Forelimb muscle (tissue), 1 donor: Measurements from ENCODE around the gene ARHGAP5. TPM values are rescaled to one million over a fixed set of nuclear protein-coding genes. Genes with fewer than 3 reads are reported as not detected.

ENCODE experiments used
- DNase-seq: peaks from one replicate; pipeline ENCODE4 v3.0.0-alpha.2; 2013; ENCODE audit warnings: low read depth
- polyA plus RNA-seq: library from polyadenylated mRNA; unstranded; fragments of 120-200 nt; gene quantifications from one replicate; pipeline ENCODE4 v1.2.1, GENCODE V29; 2013; ENCODE audit not compliant: insufficient read length

The ARHGAP5 gene, protein sequence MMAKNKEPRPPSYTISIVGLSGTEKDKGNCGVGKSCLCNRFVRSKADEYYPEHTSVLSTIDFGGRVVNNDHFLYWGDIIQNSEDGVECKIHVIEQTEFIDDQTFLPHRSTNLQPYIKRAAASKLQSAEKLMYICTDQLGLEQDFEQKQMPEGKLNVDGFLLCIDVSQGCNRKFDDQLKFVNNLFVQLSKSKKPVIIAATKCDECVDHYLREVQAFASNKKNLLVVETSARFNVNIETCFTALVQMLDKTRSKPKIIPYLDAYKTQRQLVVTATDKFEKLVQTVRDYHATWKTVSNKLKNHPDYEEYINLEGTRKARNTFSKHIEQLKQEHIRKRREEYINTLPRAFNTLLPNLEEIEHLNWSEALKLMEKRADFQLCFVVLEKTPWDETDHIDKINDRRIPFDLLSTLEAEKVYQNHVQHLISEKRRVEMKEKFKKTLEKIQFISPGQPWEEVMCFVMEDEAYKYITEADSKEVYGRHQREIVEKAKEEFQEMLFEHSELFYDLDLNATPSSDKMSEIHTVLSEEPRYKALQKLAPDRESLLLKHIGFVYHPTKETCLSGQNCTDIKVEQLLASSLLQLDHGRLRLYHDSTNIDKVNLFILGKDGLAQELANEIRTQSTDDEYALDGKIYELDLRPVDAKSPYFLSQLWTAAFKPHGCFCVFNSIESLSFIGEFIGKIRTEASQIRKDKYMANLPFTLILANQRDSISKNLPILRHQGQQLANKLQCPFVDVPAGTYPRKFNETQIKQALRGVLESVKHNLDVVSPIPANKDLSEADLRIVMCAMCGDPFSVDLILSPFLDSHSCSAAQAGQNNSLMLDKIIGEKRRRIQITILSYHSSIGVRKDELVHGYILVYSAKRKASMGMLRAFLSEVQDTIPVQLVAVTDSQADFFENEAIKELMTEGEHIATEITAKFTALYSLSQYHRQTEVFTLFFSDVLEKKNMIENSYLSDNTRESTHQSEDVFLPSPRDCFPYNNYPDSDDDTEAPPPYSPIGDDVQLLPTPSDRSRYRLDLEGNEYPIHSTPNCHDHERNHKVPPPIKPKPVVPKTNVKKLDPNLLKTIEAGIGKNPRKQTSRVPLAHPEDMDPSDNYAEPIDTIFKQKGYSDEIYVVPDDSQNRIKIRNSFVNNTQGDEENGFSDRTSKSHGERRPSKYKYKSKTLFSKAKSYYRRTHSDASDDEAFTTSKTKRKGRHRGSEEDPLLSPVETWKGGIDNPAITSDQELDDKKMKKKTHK (N-terminal part only)
- polyA plus RNA-seq: 38.6 TPM

DNA sequence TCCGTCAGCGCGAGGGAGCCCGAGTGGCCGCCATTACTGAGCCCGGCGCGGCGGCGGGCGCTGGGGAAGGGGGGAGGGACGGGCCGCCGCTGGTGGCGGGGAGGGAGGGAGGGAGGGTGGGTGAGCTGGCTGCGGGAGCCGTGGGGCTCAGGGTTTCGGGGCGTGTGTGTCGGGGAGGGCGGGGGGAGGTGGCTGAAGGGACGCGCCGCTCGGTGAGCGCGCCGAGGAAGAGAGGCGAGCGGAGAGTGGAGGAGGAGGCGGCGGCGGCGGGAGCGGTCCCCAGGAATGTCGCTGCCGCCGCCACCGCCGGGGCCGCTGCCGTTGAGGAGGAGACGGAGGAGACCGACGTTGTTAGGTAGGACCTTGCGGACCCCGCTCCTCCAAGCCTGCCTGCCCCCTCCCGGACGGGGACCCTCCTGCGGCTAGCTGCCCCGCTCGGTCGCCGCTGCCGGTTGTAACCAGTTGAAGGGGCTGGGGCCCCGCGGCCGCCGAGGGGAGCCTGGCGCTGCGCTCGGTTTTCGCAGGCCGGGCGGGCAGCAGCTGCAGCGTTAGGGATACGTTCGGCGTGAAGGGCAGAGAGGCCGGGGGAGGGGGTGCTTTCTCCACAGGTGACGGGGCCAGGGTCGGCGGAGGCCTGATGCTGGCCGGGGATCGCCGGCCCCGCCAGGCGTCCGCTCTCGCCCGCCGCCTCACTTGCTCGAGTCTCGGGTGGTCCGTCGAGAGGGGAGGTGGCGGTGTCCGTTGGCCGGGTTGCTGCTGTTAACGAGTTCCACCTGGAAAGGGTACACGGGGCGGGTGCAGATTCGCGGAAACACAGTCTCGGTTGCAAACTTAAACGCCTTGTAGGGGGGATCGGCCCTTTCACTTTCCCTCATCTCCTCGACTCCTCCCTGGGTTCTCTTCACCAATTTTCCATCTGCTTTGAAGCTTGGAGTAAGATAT is at the start of gene ARHGAP5:
ARHGAP5 (plus strand) TSS at position 224 of the 942 bp plus-strand sequence. CDS start 13,366 bp downstream, outside the sequence.
- no peak for DNase-seq

DNA sequence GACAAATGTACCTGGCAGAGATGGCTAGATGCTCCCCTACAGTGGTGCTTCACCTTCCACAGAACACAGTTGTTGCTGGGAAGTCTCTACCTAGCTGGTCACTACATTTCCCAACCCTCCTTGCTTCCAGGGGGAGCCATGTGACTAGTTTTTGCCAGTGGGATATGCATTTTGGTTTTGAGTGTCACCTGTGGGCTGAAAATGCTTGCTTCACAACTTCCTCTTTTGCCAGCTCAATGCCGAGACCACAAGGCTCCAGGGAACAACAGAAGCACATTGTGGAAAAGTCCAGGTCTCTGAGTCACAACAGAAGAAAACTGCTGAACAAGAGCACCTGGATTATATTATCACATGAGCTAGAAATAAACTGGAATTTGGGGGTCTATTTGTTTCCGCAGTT is 48.5 kb upstream of the ARHGAP5 start:
- DNase-seq: no peak

DNA sequence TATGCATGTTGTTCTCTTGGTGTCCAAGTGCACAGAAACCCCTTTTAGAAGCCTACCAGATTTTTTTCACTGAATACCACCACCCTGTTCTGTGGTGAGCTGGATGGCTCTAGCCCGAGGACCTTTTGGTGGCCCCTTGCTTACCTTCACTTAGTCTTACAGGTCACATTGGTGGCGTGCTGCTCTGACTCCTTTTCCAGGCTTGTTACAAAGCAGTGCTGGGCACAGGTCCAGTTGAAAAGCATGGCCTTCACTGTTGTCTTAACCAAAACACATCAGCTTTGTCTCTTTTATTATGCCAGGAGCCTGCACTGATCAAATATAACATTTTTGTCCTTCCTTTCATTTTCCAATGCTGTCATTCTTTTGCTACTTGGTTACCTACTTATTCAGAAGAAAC is 43.6 kb upstream of the ARHGAP5 start:
- DNase-seq: no peak

DNA sequence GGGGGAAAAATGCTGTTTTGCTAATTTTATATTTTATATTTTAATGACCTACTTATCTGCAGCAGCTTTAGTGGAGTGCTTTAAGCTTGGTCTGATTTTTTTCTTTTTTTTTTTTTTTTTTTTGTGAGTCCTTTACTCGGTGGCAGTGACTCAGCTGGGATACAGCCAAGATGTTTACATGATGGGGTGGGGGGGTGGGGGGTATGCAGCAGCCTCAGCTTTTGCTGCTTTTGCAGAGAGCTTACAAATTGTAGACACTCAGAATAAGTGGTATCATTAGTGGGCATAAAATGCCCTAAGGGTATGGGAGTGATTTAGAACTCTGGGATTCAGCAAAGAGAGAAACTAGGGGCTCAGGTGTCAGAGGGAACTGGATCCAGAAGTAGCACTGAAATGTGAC is 38.2 kb upstream of the ARHGAP5 start:
- no peak for DNase-seq

DNA sequence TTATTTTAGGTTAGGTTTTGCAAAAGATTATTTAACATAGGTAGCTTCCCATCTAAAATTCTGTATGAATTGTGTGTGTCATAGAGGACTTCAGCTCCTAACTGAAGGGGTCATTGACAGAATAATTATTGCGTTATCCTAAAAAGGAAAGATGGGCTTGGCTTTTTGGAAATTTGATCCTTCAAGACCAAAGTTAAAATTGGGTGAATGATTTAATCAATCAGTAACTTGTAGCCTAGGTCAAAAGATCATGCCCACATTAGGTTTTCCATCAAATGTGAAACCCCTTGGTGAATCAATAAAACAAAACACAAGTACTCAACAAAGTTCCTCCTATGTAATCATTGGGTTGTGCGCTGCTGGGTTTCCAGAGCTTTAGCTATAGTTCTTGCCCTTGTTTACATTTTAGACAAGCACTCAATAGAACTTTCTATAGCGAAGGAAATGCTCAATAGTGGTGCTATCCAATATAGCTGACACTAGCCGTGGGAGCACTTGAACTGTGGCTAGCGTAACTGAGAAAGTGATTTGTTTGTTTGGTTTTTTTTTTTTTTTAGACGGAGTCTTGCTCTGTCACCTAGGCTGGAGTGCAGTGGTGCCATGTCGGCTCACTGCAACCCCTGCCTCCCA is 37.6 kb upstream of the ARHGAP5 start:
- DNase-seq: no peak

DNA sequence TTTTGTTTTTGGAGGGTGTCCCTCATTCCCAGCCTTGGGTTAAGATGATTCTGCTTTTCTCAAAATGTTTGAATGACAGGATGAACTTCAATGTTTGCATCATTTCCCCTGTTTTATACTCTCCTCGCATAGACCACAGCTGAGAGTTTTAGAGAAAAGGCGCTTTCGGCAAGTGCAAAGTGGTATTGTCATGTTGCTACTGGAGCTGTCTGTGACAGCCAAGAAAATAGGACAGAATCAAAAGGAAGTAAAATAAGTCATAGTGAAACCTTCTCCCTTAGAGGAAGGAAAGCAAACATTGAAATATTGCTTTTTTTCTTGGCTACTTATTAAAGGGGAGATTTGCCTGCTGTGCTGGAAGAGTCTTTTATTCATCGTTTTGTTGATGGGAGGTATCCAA is 33.5 kb upstream of the ARHGAP5 start:
- peak; percentile 5 for DNase-seq

DNA sequence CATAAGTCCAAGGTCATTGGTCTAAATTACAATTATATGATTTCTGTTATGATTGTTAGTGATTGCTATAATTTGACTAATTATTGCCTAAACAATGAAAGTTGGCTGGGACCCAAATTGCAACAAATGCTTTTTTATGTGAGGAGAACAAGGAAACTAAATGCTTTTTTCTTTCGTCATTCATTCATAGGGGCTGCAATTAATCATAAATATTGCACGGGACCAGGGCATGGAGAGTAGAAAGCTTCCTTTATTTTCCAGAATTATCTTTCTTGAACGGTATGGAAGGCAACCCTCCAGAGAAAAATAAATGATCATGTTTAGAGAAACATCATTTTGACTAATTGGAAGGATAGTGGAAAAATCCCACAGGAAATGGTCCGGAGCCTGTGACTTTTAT is 32.6 kb upstream of the ARHGAP5 start:
- DNase-seq: no peak

DNA sequence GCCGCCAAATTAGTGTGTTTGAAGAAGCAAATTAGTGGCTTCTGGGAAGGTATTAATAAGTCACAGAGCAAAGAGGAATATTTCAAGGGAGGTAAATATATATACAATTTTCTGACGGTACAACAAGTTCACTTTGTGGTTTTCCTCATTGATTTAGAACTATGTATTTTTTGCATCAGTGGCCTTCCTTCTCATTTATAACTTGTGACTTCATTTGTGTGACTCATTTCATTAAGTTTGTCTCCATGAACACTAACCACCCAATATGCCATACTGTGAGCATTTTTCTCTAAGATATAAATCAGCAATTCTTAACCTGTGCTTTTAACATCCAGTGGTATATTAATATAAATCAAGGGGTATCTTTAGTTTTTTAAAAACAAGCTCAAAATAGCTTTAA is 29.3 kb upstream of the ARHGAP5 start:
- DNase-seq: no peak

DNA sequence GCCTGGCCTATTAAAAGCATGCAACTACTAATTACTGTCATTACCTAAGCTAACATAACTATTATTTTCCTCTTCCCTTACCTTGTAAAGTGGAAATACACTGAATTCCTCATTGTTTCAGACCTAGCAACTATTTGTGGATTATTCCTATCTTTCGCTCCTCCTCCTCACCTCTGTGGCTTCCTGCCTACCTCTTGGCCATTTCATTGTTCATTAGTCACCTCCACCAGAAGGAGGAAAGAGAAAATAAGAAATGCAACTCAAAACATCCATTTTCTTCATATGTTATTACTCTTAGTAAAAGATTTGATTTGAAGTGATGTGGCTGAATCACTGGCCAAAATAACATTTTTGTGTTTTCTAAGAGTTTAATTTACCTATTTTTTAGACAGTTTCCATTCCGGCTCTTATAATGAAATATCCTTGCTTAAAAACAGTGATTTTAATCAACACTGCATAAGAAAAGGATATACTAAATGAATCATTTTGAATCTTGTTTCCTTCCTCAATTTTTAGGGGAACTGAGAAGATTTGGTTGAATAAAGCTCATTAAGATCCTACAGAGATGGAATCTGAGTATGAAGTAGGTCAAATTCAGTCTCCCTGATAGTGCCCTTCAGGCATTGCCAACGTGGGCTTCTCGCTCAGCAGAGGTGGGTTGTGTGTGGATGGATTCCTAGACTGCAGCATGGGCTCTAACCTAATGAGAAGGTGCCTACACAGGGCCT is 27.6 kb upstream of the ARHGAP5 start:
- no peak for DNase-seq

DNA sequence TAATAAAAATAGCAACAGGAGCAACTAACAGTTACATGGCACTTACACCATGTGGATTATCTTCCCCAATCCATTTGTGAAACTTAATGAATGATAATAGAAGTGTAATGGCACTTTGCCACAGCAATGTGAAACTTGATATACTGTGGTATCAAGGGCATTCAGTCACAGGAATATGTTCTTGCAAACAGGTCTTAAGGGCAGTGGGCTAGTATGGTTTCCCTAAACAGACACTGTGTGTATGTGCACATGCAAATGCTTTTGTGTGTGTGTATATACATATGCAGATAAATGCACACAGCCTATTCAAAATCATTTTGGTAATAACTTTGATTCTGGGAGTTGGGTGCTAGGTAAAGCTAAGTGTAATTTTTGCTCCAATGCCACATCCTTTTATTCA is 26.2 kb upstream of the ARHGAP5 start:
- no peak for DNase-seq

DNA sequence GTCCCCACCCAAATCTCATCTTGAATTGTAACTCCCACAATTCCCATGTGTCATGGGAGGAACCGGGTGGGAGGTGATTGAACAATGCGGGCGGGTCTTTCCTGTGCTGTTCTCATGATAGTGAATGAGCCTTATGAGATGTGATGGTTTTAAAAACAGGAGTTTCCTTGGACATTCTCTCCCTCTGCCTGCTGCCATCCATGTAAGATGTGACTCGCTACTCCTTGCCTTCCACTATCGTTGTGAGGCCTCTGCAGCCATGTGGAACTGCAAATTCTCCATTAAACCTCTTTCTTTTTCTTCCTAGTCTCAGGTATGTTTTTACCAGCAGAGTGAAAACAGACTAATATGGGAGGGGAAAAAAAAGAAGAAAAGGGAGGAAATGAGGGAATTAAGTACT is 22.6 kb upstream of the ARHGAP5 start:
- DNase-seq: no peak

DNA sequence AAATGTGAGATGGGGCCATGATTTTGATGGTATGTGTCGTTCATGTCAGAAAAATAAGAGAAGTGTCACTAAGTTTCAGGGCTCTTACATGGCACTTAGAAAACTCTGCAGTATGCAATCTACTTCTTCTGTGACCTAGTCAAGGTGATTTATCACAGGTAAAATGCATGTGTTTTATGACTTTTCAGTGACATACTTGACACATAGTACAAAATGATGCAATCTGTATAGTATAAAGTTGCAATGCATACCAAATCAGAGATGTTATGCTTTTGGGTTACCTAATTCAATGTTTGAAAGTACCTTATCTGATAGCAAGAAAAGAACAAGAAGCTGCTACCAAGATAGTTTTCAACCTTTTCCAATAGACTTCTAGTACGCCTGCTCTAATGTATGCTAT is 21.9 kb upstream of the ARHGAP5 start:
- DNase-seq: no peak

DNA sequence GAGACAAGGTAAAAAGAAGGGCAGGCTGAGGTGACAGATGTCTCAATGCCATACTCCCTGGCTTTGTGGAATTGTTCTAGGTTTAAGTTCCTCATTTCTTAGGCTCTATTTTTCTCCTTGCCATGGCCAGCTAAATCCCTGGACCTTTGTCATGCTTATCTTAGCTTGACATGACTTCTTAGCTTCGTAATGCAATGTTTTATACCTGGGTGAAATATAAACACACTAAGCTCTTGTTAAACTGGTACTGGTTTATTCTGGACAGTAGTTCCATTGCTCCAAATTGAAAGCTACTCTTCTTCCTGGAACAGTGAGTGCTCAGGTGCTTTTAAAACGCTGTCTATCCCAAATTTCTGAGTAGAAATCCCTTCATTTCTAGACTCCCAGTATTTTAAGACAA is 17.4 kb upstream of the ARHGAP5 start:
- no peak for DNase-seq

DNA sequence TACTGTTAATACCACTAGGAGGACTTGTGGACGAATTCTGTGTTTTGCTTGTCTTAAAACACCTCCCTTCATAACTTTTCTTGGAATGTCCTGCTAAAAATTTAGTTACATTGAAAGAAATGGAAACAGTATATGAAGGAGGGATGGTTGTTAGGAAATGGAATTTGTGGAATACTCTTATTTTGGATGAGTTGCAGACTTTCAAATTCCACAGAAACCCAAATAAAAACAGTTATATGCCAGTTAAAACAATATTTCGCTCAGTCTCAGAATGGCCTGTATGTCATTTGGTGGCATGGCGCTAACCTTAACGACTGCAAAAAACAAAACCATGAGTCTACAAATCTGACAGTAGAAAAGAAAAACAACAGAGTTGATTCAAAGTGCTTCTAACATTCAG is 12.2 kb upstream of the ARHGAP5 start:
- DNase-seq: no peak

DNA sequence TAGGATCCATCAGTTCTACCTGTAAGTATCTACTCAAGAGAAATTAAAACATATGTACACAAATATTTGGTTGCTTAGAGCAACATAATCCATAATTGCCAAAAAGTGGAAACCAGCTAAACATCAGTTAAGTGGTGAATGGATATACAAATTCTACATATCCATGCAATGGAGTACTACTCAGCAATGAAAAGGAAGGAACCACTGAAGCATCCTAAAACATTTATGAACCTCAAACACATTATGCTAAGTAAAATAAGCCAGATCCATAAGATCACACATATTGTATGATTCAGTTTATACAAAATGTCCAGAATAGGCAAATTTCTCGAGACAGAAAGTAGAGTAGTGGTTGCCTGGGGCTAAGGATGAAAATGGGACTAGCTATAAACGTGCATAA is 8.4 kb upstream of the ARHGAP5 start:
- no peak for DNase-seq

DNA sequence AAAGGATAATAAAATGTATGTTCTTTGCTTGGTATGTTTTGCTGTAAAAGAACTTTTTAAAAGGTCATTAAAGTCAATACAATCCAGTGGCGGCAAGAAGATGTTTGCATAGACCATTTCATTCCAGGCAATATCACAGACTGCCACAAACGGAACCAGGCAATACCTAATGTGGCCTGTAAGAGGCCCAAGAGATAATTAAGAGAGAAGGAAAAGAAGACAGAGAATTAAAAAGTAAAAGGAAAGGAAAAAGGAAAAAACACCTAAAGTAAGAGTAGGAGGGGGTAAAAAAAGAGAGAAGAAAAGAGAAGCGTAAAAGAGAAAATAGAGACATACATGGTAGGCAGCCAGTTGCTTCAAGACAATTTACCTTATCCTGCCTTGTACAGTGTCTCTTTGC is 6.8 kb upstream of the ARHGAP5 start:
- DNase-seq: no peak

DNA sequence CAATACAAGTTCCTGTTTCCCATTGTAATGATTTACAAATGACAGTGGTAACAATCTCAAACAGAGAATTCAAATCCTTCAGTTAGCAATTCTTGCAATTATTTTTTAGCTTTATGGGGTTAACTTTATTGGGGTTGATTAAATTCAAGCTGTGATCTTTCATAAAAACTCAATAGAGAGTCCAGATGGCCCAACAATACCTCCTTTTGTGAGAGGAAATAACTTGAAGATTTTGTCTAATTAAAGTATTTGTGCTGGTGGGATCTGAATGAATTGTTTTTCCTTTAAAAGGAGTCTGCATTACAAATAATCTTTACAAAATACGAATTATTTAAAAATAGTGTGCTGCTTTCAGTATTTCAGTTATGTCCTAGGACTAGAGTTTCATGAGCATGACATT is 4.4 kb upstream of the ARHGAP5 start:
- no peak for DNase-seq

DNA sequence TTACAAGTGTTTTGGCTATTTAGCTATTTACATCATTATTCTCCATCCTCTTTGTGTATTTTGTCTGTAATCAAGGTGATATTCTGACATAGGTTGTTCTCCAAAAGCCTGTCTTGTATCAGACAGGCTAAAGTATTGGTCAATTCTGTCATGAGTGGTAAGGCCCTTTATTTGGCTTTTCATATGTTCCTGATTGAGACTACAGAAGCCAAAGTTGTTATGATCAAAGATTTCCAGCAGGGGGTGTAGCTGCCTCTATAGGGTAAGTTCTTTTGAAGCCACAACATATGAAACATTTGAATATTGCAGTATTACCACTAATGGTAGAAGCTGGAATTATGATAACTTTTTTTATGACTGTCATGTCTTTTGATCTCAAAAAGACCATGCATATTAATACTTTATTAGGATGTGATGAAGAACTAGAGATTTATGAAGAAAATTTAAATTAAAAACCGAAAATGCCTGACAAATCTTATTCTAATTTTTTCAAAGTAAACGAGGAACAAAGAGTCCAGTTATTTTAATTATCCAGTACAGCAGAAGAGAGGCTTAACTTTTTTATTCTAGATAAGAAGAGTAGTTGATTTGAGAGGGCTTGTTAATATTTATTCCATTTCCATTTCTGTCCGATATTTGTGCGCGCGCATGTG is 3.4 kb upstream of the ARHGAP5 start:
- DNase-seq: peak; percentile 35

DNA sequence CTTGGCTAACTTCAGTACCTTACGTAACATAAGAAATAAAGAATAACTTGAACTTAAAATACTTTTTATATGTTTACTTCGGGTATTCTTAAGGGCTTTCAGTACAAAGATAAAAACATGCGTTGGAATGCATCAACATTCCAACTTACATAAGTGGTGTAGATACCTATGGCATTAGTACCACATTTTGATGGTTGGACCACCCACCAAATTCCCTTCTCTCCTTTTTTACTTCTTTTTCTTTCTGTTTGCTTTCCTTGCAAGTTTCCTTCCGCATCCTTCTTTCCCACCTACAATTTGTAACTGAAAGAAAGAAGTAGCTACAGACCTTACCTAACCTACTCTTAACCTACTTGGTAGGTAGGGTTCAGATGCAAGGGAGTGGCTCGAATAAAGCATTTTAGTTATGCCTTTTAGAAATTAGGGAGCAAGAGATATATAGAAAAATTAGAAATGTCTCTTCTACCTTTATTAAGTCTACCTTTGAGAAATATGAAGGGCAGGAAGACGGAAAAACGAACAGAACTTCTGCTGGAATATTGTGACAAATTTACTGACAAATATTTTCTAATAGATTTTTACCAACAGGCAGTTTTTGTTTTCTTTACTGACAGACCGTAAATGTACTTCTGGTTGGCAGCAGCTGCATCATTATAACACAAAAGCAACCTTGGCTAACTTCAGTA is 2.1 kb upstream of the ARHGAP5 start:
- no peak for DNase-seq
